ENCODE data around the gene SYP.

DNA sequence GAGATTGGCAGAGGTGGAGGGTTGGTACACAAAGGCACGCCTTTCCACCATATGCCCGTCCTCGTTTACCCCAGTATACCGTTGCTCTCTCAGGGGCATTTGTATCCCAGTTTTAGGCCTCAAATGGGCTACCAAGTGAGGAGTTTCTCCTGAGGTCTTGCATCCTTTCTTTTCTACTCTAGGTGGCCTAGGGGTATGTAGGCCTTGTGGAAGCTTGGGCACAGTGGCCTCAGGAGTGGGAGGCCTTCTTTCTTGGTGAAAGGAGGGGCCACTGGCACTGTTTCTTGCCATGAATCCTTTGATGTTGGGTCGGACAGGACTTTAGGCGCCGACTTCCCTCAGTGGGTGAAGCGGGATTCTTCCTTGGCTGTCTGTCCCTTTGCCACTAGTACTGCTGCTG, 52.7 kb downstream of the SYP start:
- TF ChIP-seq, protein P1, sequence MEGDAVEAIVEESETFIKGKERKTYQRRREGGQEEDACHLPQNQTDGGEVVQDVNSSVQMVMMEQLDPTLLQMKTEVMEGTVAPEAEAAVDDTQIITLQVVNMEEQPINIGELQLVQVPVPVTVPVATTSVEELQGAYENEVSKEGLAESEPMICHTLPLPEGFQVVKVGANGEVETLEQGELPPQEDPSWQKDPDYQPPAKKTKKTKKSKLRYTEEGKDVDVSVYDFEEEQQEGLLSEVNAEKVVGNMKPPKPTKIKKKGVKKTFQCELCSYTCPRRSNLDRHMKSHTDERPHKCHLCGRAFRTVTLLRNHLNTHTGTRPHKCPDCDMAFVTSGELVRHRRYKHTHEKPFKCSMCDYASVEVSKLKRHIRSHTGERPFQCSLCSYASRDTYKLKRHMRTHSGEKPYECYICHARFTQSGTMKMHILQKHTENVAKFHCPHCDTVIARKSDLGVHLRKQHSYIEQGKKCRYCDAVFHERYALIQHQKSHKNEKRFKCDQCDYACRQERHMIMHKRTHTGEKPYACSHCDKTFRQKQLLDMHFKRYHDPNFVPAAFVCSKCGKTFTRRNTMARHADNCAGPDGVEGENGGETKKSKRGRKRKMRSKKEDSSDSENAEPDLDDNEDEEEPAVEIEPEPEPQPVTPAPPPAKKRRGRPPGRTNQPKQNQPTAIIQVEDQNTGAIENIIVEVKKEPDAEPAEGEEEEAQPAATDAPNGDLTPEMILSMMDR (IDR thresholded peaks at IDR 0.05): no peak
- TF ChIP-seq, protein P2, sequence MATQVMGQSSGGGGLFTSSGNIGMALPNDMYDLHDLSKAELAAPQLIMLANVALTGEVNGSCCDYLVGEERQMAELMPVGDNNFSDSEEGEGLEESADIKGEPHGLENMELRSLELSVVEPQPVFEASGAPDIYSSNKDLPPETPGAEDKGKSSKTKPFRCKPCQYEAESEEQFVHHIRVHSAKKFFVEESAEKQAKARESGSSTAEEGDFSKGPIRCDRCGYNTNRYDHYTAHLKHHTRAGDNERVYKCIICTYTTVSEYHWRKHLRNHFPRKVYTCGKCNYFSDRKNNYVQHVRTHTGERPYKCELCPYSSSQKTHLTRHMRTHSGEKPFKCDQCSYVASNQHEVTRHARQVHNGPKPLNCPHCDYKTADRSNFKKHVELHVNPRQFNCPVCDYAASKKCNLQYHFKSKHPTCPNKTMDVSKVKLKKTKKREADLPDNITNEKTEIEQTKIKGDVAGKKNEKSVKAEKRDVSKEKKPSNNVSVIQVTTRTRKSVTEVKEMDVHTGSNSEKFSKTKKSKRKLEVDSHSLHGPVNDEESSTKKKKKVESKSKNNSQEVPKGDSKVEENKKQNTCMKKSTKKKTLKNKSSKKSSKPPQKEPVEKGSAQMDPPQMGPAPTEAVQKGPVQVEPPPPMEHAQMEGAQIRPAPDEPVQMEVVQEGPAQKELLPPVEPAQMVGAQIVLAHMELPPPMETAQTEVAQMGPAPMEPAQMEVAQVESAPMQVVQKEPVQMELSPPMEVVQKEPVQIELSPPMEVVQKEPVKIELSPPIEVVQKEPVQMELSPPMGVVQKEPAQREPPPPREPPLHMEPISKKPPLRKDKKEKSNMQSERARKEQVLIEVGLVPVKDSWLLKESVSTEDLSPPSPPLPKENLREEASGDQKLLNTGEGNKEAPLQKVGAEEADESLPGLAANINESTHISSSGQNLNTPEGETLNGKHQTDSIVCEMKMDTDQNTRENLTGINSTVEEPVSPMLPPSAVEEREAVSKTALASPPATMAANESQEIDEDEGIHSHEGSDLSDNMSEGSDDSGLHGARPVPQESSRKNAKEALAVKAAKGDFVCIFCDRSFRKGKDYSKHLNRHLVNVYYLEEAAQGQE (IDR thresholded peaks at IDR 0.05; ENCODE audit: low read depth, low read length): no peak
- TF ChIP-seq, protein P3, sequence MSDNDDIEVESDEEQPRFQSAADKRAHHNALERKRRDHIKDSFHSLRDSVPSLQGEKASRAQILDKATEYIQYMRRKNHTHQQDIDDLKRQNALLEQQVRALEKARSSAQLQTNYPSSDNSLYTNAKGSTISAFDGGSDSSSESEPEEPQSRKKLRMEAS (IDR thresholded peaks at IDR 0.05; ENCODE audit: low read depth): no peak
- TF ChIP-seq JUND (IDR thresholded peaks at IDR 0.05) (no peak), EP300 (IDR thresholded peaks at IDR 0.05; ENCODE audit: borderline replicate concordance in 1 of 2, low read depth in 1 of 2, low read length in 1 of 2) (no peak), NFIC (IDR thresholded peaks at IDR 0.05; ENCODE audit: borderline replicate concordance) (no peak), POLR2AphosphoS5 (IDR thresholded peaks at IDR 0.05; ENCODE audit: low read depth, low read length) (no peak), GABPA (IDR thresholded peaks at IDR 0.05; ENCODE audit: low read depth) (no peak), FOXJ3 (CRISPR knock-in tag; IDR thresholded peaks at IDR 0.05) (no peak), EZH2phosphoT487 (IDR thresholded peaks at IDR 0.05; ENCODE audit: borderline replicate concordance, low read depth) (no peak), RXRA (IDR thresholded peaks at IDR 0.05; ENCODE audit: borderline replicate concordance, low read depth) (no peak)

All from SK-N-SH (cell line).